Breast epithelium (tissue), 4 donors: ENCODE measurements around the gene PELI2. TPM values are rescaled to one million over a fixed set of nuclear protein-coding genes. Genes with fewer than 3 reads are reported as not detected.

Experiments
- DNase-seq, 2 donors: peaks; one replicate each; pipeline ENCODE4 v3.0.0-alpha.2; 2019; ENCODE audit warnings: low spot score in 2 of 2
- H3K27ac ChIP-seq, 2 donors: fragments of 200-600 bp; sonication (generic) in 1 of 2; one replicate each; pipeline ENCODE4 v1.5.1; 2016 to 2019; ENCODE audit warnings: mild to moderate bottlenecking in 1 of 2
- H3K27me3 ChIP-seq, 2 donors: fragments of 200-600 bp; sonication (generic) in 1 of 2; one replicate each; pipeline versions ENCODE4 v1.5.1 to v1.6.0; 2017 to 2019; ENCODE audit warnings: control low read depth in 1 of 2, mild to moderate bottlenecking in 1 of 2
- H3K36me3 ChIP-seq: fragments of 200-600 bp; one replicate; pipeline ENCODE4 v1.5.1; 2019
- H3K4me1 ChIP-seq, 2 donors: fragments of 200-600 bp; sonication (generic); one replicate each; pipeline ENCODE4 v1.5.1; 2016 to 2019; ENCODE audit warnings: control low read depth in 1 of 2
- H3K4me3 ChIP-seq, 3 donors: fragments of 200-600 bp; sonication (generic); 1 replicate in 2 of 3; 2 replicates in 1 of 3; pipeline ENCODE4 v1.5.1; 2016 to 2019; ENCODE audit warnings: mild to moderate bottlenecking in 3 of 3, moderate library complexity in 2 of 3
- H3K9me3 ChIP-seq, 2 donors: fragments of 200-600 bp; sonication (generic) in 1 of 2; one replicate each; pipeline ENCODE4 v1.5.1; 2016 to 2019; ENCODE audit warnings: control low read depth in 1 of 2
- POLR2A ChIP-seq: fragments of 450-650 bp; IDR thresholded peaks from one replicate; pipeline ENCODE4 v1.6.1; 2016; ENCODE audit warnings: antibody characterized with exemption, mild to moderate bottlenecking, moderate library complexity
- POLR2AphosphoS5 ChIP-seq, 3 donors: sonication (generic); formaldehyde crosslinking; IDR thresholded peaks; one replicate each; pipeline ENCODE4 v1.6.1; 2017; ENCODE audit warnings: antibody characterized with exemption in 3 of 3
- intact Hi-C: fragments of 100-400 bp; cut with DNase I; formaldehyde crosslinking; loops from one replicate; pipeline ENCODE4 v1.15.1; 2023; ENCODE audit warnings: low total_unique reads
- total RNA-seq, 3 donors: library from RNA; depleted of rRNA; stranded (reverse); fragments of >200 nt; gene quantifications; one replicate each; pipeline ENCODE4 v1.1.0, GENCODE V29; 2016
- TF ChIP-seq, protein P1 (sequence below), 3 donors: fragments of 450-650 bp; IDR thresholded peaks; one replicate each; pipeline ENCODE4 v1.5.1; 2016 to 2017; ENCODE audit warnings: antibody characterized with exemption in 3 of 3, mild to moderate bottlenecking in 3 of 3, moderate library complexity in 3 of 3

PELI2 gene, protein sequence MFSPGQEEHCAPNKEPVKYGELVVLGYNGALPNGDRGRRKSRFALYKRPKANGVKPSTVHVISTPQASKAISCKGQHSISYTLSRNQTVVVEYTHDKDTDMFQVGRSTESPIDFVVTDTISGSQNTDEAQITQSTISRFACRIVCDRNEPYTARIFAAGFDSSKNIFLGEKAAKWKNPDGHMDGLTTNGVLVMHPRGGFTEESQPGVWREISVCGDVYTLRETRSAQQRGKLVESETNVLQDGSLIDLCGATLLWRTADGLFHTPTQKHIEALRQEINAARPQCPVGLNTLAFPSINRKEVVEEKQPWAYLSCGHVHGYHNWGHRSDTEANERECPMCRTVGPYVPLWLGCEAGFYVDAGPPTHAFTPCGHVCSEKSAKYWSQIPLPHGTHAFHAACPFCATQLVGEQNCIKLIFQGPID
- total RNA-seq = 10 to 100 TPM; 11.5 to 24.1 (median 16.2) TPM

DNA sequence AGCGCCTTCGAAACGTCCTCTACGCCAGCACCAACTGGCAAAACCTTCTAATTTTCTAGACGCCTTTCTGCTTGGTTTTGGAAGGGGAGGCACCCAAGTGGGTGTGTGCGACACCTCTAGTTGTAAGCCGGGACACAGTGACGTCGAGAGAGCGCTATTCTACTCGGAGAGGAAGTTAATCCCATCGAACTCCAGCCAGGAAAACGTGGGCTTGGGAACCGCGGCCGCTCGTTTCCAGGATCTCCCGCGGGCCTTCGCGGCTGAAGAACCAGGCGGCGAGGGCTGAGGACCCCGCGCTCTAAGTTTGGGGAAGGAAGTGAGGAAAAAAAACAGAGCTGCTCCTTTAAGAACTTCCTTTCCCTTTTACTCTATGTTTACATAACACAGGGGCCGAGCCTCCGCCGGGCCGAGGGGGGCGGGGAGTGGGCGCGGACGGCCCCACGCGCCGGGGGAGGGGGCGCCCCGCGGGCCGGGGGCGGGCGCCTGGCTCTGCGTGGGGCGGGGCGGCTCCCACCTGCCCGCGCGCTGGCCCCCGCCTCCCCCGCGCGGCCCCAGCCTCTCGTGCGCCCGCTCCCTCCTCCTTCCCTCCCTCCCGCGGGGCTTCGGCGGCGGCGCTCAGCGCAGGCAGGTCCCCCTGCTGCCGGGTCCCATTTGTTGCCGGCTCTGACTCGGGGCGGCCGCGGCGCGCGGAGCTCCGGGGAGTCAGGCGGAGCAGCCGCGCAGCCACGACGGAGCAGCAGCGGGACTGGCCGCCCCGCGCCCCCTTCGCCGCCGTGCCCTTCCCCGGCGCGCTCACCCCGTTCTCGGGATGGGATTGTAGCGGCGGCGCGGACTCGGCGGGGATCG is at the start of gene PELI2:
Gene PELI2, plus strand, starts transcription at position 647 of the 846 bp plus-strand sequence. CDS start 250 bp downstream, outside the sequence.
- no peaks in the 10 kb centered on the region for H3K27me3 ChIP-seq
- intact Hi-C loops = no loop called here
- TF ChIP-seq POLR2A = no peak
- TF ChIP-seq, protein P1, sequence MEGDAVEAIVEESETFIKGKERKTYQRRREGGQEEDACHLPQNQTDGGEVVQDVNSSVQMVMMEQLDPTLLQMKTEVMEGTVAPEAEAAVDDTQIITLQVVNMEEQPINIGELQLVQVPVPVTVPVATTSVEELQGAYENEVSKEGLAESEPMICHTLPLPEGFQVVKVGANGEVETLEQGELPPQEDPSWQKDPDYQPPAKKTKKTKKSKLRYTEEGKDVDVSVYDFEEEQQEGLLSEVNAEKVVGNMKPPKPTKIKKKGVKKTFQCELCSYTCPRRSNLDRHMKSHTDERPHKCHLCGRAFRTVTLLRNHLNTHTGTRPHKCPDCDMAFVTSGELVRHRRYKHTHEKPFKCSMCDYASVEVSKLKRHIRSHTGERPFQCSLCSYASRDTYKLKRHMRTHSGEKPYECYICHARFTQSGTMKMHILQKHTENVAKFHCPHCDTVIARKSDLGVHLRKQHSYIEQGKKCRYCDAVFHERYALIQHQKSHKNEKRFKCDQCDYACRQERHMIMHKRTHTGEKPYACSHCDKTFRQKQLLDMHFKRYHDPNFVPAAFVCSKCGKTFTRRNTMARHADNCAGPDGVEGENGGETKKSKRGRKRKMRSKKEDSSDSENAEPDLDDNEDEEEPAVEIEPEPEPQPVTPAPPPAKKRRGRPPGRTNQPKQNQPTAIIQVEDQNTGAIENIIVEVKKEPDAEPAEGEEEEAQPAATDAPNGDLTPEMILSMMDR (IDR thresholded peaks at IDR 0.05) = peak in 1 of 3 donors; percentile 22
- TF ChIP-seq POLR2AphosphoS5 (IDR thresholded peaks at IDR 0.05) = peak; percentile 49 to 76 (median 62)
- peak; percentile 65 to 69 for DNase-seq
- H3K9me3 ChIP-seq = no peaks in the 10 kb centered on the region
- peak within 1 kb of the TSS; percentile 81 to 86 (median 83) for H3K4me3 ChIP-seq
- H3K27ac ChIP-seq = peak within 1 kb of the TSS; percentile 95 to 96
- no peaks in the 10 kb centered on the region for H3K4me1 ChIP-seq
- H3K36me3 ChIP-seq = no peaks in the 10 kb centered on the region

DNA sequence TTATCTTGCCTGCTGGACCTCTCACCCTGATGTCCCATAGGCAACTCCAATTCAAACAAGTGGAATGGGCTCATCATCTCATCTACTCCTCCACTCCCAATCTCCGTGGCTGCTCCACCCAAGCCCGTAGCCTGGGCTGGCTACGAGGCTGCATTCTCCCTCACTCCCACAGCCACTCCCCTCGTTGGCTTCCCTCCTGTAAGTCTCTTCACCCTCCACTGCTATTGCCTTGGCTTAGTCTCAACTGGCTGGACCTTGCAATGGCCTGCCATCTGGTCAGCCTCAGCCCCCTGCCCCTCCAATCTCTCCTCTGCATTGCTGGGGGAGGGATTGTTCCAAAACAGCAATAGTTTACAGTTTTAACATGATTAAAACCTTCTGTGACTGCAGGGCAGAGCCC is 44.4 kb upstream of the PELI2 start:
- H3K27ac ChIP-seq = no peak overlapping the region
- H3K36me3 ChIP-seq = no peaks in the 10 kb centered on the region
- H3K27me3 ChIP-seq = no peaks in the 10 kb centered on the region
- intact Hi-C loops = loop anchor here (5.0 kb wide), 1 partner anchor 46 kb away; no protein-coding TSS in a partner anchor
- DNase-seq = no peak
- H3K4me1 ChIP-seq = no peaks in the 10 kb centered on the region
- TF ChIP-seq POLR2A = no peak
- TF ChIP-seq, protein P1 (IDR thresholded peaks at IDR 0.05) = no peak
- no peak for TF ChIP-seq POLR2AphosphoS5 (IDR thresholded peaks at IDR 0.05)
- H3K9me3 ChIP-seq = no peaks in the 10 kb centered on the region
- no peak overlapping the region for H3K4me3 ChIP-seq

DNA sequence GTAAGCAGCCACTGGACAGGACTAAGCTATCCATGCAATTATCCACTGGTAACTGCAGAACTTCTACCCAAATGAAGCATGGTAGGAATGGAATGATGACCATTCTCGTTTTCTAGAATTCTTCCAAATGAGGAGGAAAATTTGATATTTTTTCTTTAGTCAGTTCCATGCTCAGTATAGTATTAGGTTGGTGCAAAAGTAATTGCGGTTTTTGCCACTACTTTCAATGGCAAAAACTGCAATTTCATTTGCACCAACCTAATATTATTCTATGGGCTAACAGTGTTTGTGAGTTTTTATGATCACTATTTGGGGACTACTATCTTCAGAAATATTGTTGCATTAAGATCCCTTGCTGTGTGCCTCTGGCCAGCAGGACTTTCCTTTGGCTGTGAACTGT is 42.9 kb upstream of the PELI2 start:
- no peaks in the 10 kb centered on the region for H3K27me3 ChIP-seq
- no peaks in the 10 kb centered on the region for H3K9me3 ChIP-seq
- no peaks in the 10 kb centered on the region for H3K4me1 ChIP-seq
- intact Hi-C loops = no loop called here
- TF ChIP-seq, protein P1 (IDR thresholded peaks at IDR 0.05) = no peak
- TF ChIP-seq POLR2A (no peak), POLR2AphosphoS5 (IDR thresholded peaks at IDR 0.05) (no peak)
- H3K27ac ChIP-seq = no peak overlapping the region
- no peaks in the 10 kb centered on the region for H3K36me3 ChIP-seq
- no peak for DNase-seq
- no peak overlapping the region for H3K4me3 ChIP-seq

DNA sequence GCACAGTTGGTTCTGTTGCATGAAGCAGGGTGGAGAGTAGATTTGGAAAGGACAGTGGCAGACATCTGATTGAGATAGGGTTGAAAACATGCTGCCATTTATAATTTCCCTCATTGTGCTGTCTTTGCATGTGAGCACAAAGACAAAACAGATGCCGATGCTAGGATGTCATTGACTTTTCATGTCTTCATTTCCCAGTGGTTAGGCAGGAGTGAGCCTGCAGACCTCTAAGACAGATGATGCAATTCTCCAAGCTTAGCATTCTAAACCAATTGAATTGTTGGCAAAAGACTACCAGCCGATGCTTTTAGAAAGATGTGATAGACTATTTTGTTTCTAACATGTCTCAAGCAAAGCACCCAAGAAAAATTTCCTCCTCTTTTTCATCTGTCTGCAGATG is 37.1 kb upstream of the PELI2 start:
- H3K27ac ChIP-seq = no peak overlapping the region
- no peak overlapping the region for H3K4me3 ChIP-seq
- DNase-seq = no peak
- H3K36me3 ChIP-seq = no peaks in the 10 kb centered on the region
- intact Hi-C loops = no loop called here
- no peak for TF ChIP-seq POLR2A
- TF ChIP-seq POLR2AphosphoS5 (IDR thresholded peaks at IDR 0.05) = no peak
- TF ChIP-seq, protein P1 (IDR thresholded peaks at IDR 0.05) = no peak
- H3K27me3 ChIP-seq = no peaks in the 10 kb centered on the region
- H3K9me3 ChIP-seq = no peaks in the 10 kb centered on the region
- H3K4me1 ChIP-seq = no peaks in the 10 kb centered on the region

DNA sequence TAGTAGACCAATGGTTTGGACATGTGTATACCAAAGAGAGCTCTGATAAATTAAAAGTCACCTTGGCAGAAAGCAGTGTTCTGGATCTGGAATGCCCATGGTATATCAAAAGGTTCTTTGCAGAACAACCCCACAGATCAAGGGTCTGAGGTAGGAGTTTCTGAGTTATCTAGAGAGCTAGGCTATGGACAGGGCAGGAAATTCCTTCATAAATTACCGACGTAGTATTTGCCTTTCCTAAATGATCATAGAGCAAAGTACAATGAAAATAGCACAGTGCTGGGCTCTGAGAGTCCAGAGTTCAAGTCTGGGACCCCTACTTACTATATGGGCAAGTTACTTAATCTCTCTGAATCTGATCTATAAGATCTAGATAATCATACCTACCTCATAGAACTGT is 35.3 kb upstream of the PELI2 start:
- TF ChIP-seq, protein P1 (IDR thresholded peaks at IDR 0.05) = no peak
- TF ChIP-seq POLR2A = no peak
- intact Hi-C loops = no loop called here

More for the DNA sequence above, 35.3 kb upstream of the PELI2 start:
- H3K27ac ChIP-seq = no peak overlapping the region
- H3K9me3 ChIP-seq = no peaks in the 10 kb centered on the region
- DNase-seq = no peak
- no peaks in the 10 kb centered on the region for H3K27me3 ChIP-seq
- H3K4me1 ChIP-seq = no peaks in the 10 kb centered on the region
- no peak overlapping the region for H3K4me3 ChIP-seq
- no peaks in the 10 kb centered on the region for H3K36me3 ChIP-seq
